ENCODE data around the gene RAB17.

GRCh38 chr2:237569041-237569440, 21.5 kb downstream of the RAB17 start:
- no peak for TF ChIP-seq FOXM1 (IDR thresholded peaks at IDR 0.05; ENCODE audit: borderline replicate concordance)
- no peak for TF ChIP-seq ELF4 (IDR thresholded peaks at IDR 0.05)
- no peak for TF ChIP-seq SP1 (IDR thresholded peaks at IDR 0.05)
- no peak for TF ChIP-seq SUZ12 (IDR thresholded peaks at IDR 0.05)
- TF ChIP-seq BHLHE40 (IDR thresholded peaks at IDR 0.05; ENCODE audit: borderline replicate concordance), result no peak
- TF ChIP-seq ZNF384 (IDR thresholded peaks at IDR 0.05), result no peak
- TF ChIP-seq HDGF (IDR thresholded peaks at IDR 0.05; ENCODE audit: borderline replicate concordance), result no peak
- no peak for TF ChIP-seq PKNOX1 (IDR thresholded peaks at IDR 0.05)
